ENCODE measurements around the gene GLRX3. TPM values are rescaled to one million over a fixed set of nuclear protein-coding genes. Genes with fewer than 3 reads are reported as not detected.
"Not testable (repeated sequence)": the region's sequence is repeated elsewhere in the genome, so short reads cannot be mapped to it uniquely, and the experiment has no call there.

The GLRX3 gene
- total RNA-seq, 4 donors from 2014 or later: 44.9 to 61.4 (median 53.3) TPM

GRCh38 chr10:130111852-130112180 is 24.4 kb upstream of the GLRX3 start:
- WGBS: 74% methylated on average over 4 of the region's 6 CpGs
- intact Hi-C loops (cut with DNase I): loop anchor here (2.0 kb wide), 1 partner anchor 25 kb away; the partner anchor contains the start of gene GLRX3
- DNase-seq (ENCODE audit: extremely low spot score): no peak
- no peaks in the 10 kb centered on the region for H3K36me3 ChIP-seq
- no peak for TF ChIP-seq EP300 (IDR thresholded peaks at IDR 0.05)
- no peak for TF ChIP-seq CTCF (IDR thresholded peaks at IDR 0.05)
- no peak for TF ChIP-seq POLR2AphosphoS5 (IDR thresholded peaks at IDR 0.05)
- TF ChIP-seq POLR2A (IDR thresholded peaks at IDR 0.05; ENCODE audit: low read depth): no peak
- peaks cover 11 to 36% (median 31%) of the 10 kb centered on the region in 4 donors for H3K4me1 ChIP-seq
- H3K4me3 ChIP-seq: peak overlapping the region; percentile 69 to 90 (median 74)
- H3K27me3 ChIP-seq: no peaks in the 10 kb centered on the region
- H3K27ac ChIP-seq (replicated peaks in 1 of 4): peak overlapping the region; percentile 92 to 94 (median 92)
- no peaks in the 10 kb centered on the region for H3K9me3 ChIP-seq

- H3K36me3 ChIP-seq: no peaks in the 10 kb centered on the region
- WGBS: 93% methylated on average over 3 of the region's 3 CpGs
- H3K4me1 ChIP-seq: peaks cover 11 to 36% (median 31%) of the 10 kb centered on the region in 4 donors
- H3K4me3 ChIP-seq: no peak overlapping the region
- peaks cover 0 to 6% (median 2%) of the 10 kb centered on the region in 4 donors for H3K9me3 ChIP-seq
- no peak overlapping the region for H3K27ac ChIP-seq (replicated peaks in 1 of 4)
- DNase-seq (ENCODE audit: extremely low spot score): no peak
- intact Hi-C loops (cut with DNase I): no loop called here
- TF ChIP-seq POLR2AphosphoS5 (IDR thresholded peaks at IDR 0.05) (no peak), EP300 (IDR thresholded peaks at IDR 0.05) (no peak), CTCF (IDR thresholded peaks at IDR 0.05) (no peak), POLR2A (IDR thresholded peaks at IDR 0.05; ENCODE audit: low read depth) (no peak)
- H3K27me3 ChIP-seq: no peaks in the 10 kb centered on the region
Measured at GRCh38 chr10:130112821-130113220, 23.4 kb upstream of the GLRX3 start.

DNA sequence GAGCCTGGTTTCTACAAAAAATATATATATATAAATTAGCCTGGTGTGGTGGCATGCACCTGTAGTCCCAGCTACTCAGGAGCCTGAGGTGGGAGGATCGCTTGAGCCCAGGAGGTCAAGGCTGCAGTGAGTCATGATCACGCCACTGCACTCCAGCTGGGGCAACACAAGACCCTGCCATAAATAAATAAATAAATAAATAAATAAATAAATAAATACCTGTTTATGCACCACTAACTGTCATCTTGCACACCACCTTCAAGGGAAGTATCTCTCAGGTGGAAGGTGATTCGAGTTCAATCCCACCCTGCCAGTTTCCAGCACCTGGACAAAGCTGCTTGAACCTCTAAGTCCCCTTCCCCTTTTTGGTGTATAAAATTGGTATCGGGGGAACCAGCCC is 19.2 kb upstream of the GLRX3 start:
- intact Hi-C loops (cut with DNase I); H3K36me3 ChIP-seq; DNase-seq (ENCODE audit: extremely low spot score); H3K27ac ChIP-seq (replicated peaks in 1 of 4); H3K9me3 ChIP-seq; H3K27me3 ChIP-seq; H3K4me3 ChIP-seq: not testable (repeated sequence)
- peaks cover 3 to 14% (median 11%) of the 10 kb centered on the region in 4 donors for H3K4me1 ChIP-seq
- WGBS: 98% methylated on average over 4 of the region's 4 CpGs

DNA sequence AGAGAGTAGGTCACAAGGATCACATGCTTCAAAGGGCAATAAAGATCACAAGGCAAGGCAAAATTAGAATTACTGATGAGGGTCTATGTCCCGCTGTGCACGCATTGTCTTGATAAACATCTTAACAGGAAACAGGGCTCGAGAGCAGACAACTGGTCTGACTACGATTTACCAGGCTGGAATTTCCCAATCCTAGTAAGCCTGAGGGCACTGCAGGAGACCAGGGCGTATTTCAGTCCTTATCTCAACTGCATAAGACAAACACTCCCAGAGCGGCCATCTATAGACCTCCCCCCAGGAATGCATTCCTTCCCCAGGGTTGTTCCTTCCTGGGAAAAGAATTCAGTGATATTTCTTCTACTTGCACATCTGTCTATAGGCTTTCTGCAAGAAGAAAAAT is 18.7 kb upstream of the GLRX3 start:
- H3K4me1 ChIP-seq; H3K4me3 ChIP-seq; H3K36me3 ChIP-seq; H3K27me3 ChIP-seq; H3K9me3 ChIP-seq; intact Hi-C loops (cut with DNase I); DNase-seq (ENCODE audit: extremely low spot score); H3K27ac ChIP-seq (replicated peaks in 1 of 4): not testable (repeated sequence)
- WGBS: 79% methylated on average over 6 of the region's 6 CpGs

DNA sequence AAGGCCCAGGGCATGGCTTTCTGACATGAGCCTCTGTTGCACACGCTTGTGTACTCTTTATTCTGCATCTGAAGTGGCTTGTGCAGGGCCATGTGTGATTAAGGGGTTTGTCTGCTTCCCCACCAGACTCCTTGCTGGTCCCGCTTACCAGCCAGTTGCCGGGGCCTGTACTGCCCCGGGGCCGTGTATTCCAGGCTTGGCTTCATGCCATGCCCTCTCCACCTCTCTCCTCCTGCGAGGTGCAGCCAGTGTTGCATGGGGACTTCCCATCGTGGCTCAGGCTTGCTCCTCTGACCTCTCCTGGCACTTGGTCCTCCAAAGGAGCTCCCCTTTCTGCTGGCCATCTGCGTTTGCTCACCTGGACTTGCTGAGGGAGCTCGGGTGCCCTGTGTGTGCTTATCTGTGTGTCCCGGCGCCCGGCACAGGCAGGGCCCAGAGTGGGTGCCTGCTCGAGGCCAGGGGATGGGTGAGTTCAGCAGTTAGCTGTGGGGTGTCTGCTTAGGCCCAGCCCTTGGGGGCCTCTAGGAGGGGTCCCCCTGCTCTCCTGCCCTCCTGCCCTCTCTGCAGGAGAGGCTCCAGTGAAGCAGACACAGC is 14.6 kb upstream of the GLRX3 start:
- Histone ChIP-seq H3K27me3 (no peaks in the 10 kb centered on the region), H3K4me3 (no peak overlapping the region), H3K36me3 (no peaks in the 10 kb centered on the region), H3K4me1 (no peaks in the 10 kb centered on the region), H3K9me3 (peaks cover 0 to 9% (median 4%) of the 10 kb centered on the region in 4 donors), H3K27ac (replicated peaks in 1 of 4) (no peak overlapping the region)
- DNase-seq (ENCODE audit: extremely low spot score): no peak
- intact Hi-C loops (cut with DNase I): no loop called here
- TF ChIP-seq EP300 (IDR thresholded peaks at IDR 0.05) (no peak), CTCF (IDR thresholded peaks at IDR 0.05) (no peak), POLR2A (IDR thresholded peaks at IDR 0.05; ENCODE audit: low read depth) (no peak), POLR2AphosphoS5 (IDR thresholded peaks at IDR 0.05) (no peak)
- 55% methylated on average over 10 of the region's 13 CpGs for WGBS

Data from esophagus muscularis mucosa (tissue), 4 donors.